Fibroblast of mammary gland (primary cell): Measurements from ENCODE around the gene GRM2.

Source experiments
- DNase-seq: peaks from one replicate; pipeline ENCODE4 v3.0.0-alpha.2; 2010; ENCODE audit warnings: low read depth
- H3K4me3 ChIP-seq: 2 replicates; pipeline ENCODE4 v1.5.1; 2011; ENCODE audit warnings: low read depth, mild to moderate bottlenecking, low read length, moderate library complexity; ENCODE audit not compliant: control insufficient read depth
- TF ChIP-seq, protein P1 (sequence below): conservative IDR thresholded peaks from 2 replicates; pipeline ENCODE4 v1.5.1; 2011; ENCODE audit warnings: low read depth, low read length, inconsistent platforms; ENCODE audit not compliant: control insufficient read depth, insufficient read depth

The GRM2 gene

DNA sequence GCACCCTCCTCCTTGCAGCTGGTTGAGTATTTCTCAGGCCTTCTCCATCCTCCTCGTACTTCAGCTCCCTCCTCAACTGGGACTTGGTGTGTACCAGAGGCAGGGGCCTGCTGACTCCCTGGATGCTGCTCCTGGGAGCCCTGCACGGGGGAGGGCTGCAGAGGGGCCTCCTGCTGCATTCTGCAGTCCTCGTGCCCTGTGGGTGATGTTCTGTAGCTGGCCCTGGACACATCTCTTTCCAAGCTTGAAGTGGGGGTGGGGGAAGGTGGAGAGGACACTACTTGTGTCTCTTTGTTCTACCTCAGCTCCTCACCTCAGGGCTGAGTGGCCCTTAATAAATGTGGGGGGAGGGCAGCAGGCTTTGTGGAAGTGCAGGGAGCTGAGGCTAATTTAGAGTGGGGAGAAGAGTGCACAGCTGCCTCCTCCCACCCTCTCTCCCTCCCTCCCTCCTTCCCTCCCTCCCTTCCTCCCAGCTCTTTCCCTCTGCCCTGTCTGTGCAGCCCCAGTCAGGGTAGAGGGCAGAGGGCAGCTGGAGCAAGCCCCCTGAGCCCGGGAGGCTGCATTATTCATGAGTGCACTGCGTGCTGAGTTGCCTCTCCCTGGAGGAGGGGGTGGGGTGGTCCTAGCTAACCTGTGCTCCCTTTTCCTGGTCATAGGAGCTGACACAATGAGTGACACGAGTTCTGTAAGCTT lies 3.7 kb upstream of the GRM2 start:
- no peak overlapping the region for H3K4me3 ChIP-seq
- TF ChIP-seq, protein P1, sequence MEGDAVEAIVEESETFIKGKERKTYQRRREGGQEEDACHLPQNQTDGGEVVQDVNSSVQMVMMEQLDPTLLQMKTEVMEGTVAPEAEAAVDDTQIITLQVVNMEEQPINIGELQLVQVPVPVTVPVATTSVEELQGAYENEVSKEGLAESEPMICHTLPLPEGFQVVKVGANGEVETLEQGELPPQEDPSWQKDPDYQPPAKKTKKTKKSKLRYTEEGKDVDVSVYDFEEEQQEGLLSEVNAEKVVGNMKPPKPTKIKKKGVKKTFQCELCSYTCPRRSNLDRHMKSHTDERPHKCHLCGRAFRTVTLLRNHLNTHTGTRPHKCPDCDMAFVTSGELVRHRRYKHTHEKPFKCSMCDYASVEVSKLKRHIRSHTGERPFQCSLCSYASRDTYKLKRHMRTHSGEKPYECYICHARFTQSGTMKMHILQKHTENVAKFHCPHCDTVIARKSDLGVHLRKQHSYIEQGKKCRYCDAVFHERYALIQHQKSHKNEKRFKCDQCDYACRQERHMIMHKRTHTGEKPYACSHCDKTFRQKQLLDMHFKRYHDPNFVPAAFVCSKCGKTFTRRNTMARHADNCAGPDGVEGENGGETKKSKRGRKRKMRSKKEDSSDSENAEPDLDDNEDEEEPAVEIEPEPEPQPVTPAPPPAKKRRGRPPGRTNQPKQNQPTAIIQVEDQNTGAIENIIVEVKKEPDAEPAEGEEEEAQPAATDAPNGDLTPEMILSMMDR, result no peak
- DNase-seq, result no peak

DNA sequence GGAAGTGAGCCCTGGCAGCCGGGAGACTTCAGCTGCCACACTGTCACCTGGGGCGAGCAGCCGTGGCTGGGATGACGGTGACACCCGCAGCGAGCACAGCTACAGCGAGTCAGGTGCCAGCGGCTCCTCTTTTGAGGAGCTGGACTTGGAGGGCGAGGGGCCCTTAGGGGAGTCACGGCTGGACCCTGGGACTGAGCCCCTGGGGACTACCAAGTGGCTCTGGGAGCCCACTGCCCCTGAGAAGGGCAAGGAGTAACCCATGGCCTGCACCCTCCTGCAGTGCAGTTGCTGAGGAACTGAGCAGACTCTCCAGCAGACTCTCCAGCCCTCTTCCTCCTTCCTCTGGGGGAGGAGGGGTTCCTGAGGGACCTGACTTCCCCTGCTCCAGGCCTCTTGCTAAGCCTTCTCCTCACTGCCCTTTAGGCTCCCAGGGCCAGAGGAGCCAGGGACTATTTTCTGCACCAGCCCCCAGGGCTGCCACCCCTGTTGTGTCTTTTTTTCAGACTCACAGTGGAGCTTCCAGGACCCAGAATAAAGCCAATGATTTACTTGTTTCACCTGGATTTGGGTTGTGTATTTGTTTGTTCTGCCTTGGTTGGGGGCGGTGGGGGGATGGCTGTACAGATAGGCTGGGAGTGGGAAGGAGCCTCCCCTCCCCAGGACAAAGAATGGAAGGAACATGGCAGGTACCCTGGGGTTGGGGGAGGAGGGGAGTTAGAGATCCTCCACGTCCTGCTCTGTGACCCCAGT lies 2.9 kb upstream of the GRM2 start:
- TF ChIP-seq, protein P1, result no peak
- no peak for DNase-seq

DNA sequence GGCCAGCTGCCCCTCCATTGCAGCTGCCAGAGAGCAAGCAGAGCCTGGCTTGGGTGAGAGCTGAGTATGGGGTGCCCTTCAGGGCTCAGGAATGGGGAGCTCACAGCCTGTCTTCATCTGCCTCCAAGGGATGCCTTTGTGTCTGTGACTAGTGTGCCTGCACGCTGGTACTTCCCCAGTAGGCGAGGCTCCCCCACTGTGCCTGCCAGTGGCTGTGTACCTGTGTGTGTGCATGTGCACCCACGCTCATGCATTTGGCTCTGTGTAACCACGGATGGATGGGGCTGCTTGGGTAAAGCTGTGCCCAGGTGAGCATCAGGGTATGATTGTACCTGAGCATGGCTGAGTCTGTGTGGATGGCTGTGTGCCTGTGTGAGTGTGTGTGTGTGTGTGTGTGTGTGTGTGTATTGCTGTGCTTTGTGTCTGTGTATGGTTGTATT lies 2.3 kb upstream of the GRM2 start:
- TF ChIP-seq, protein P1, result no peak
- DNase-seq, result no peak
- no peak overlapping the region for H3K4me3 ChIP-seq

More for the DNA sequence above, 2.9 kb upstream of the GRM2 start:
- H3K4me3 ChIP-seq, result no peak overlapping the region

DNA sequence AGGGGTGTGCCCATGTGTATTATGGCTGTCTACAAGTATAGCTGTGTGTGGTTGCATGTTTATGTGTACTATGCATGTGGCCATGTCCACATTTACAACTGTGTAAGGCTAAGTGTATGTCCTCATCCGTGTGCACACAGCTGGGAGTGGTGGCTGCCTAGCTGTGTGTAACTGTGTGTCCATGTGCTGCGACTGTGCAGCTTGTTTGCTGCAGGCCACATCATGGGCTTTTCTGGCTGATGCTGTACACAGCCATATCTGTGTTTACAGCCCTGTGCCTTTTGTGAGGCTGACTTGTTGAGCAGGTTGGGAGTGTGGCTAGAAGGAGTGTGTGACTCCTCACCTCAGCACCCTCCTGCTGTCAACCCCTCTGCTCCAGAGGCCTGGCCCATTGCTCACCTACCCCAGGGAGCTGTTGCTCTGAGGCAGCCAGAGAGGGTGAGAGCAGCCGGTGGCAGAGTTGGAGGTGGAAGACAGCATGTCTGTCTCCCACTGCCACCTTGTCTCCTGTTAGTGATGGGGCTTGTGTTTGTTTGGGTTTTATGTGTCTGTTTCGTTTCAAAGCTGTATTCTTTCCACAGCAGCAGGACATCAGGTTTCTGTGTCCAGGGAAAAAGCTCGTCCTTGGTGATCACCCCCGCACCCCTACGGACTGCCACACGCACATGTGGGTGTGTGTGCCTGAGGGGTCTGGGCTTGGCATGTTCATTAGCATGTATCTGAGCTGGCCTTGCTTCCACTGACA lies 1.4 kb upstream of the GRM2 start:
- TF ChIP-seq, protein P1, result no peak
- no peak overlapping the region for H3K4me3 ChIP-seq
- no peak for DNase-seq

DNA sequence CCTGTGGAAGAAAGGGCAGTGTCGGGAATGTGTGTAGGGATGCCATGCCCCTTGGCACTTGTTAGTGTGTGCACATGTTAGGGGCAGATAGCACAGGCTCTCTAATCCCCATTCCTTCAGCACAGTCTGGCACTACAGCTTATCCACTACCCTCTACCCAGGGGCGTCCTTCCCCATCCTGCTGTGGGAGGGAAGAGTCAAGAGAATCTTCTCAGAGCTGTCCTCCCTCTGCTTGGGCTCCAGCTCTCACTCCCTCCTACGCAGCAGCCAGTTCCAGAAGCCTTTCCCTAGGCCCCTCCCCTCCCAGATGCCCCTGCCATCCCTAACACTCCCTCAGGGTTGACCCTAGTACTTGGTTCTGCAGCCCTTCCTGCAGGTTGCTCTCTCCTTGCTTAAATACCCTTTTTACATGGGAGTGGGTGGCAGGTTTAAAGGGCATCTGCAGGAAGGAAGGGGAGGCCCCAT lies 815 bp upstream of the GRM2 start:
- TF ChIP-seq, protein P1, result no peak
- H3K4me3 ChIP-seq, result no peak overlapping the region
- DNase-seq, result no peak

DNA sequence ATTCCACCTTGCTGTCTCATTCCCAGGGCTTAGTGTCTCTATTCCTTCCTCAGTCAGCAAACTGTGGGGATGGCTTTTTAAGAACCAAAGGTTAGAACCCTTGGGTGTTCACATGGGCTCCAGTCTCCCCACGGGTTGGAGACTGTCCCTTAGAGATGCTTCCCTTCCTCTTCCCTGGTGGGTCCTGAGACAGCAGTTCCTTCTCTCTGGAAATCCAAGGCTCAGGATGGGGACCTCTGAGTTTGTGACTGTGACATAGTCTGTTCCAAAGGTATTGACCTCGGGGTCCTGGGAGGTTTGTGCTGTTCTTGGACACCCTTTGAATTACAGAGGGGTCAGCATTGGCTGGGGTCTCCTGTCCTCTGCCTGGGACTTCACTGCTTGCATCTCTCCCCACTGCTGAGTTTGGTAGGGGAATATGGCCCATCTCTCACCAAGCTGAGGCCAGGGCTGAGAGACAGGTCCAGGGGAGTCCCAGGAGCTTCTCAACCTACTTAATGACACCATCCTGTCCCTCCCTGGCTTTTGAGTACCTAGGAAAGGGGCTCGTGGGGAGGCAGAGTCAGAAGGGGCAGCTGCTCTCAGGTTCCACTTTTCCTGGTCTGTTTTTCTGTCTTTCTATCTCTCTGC lies 1.5 kb downstream of the GRM2 start:
- TF ChIP-seq, protein P1, result no peak
- H3K4me3 ChIP-seq, result no peak overlapping the region
- no peak for DNase-seq
